Measurements from ENCODE around the gene FUS.

GRCh38 chr16:31138621-31139578 lies 41.0 kb upstream of the FUS start:
- TF ChIP-seq SUZ12 (IDR thresholded peaks at IDR 0.05; ENCODE audit: extremely low read depth, insufficient read depth, insufficient read length) (no peak), ZNF274 (IDR thresholded peaks at IDR 0.05; ENCODE audit: low read depth, low read length) (no peak), YY1 (IDR thresholded peaks at IDR 0.05; ENCODE audit: insufficient read depth, insufficient read length) (no peak)

All from NT2/D1 (cell line).